Stimulated activated CD8-positive, alpha-beta memory T cell treated with anti-CD3 and anti-CD28 coated beads, Interleukin-12 subunit alpha, Interleukin-12 subunit beta, amount 100 ng/mL, for 24 hours (primary cell): ENCODE results near the gene PTPRR.

ENCODE experiments used
- DNase-seq: peaks from one replicate; pipeline ENCODE4 v3.0.0-alpha.2; 2020; ENCODE audit errors: extremely low read depth

The PTPRR gene

GRCh38 chr12:70645494-70646317 is 274.8 kb downstream of the PTPRR start:
- DNase-seq, result peak; percentile 2

GRCh38 chr12:70644861-70645260 is 275.7 kb downstream of the PTPRR start:
- DNase-seq, result no peak

GRCh38 chr12:70643939-70644338 is 276.6 kb downstream of the PTPRR start:
- no peak for DNase-seq

DNA sequence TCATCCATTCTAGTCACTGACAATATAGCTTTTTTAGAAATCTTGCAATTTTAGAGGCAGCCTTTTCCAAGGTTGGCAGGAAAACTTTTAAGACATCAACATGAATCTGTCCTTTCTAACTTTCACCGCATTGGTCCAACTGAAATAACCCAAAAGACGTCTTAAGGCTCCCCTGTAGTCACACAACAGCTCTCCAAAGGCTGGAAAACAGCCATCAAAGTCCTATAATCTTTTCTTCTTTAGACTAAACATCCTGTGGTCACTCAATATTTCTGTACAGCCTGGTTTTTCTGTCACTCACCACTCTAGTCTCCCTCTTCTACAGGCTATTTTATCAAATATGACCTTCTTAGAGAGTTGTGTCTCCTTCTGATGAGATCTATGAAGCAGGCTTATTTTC is 278.8 kb downstream of the PTPRR start:
- no peak for DNase-seq

DNA sequence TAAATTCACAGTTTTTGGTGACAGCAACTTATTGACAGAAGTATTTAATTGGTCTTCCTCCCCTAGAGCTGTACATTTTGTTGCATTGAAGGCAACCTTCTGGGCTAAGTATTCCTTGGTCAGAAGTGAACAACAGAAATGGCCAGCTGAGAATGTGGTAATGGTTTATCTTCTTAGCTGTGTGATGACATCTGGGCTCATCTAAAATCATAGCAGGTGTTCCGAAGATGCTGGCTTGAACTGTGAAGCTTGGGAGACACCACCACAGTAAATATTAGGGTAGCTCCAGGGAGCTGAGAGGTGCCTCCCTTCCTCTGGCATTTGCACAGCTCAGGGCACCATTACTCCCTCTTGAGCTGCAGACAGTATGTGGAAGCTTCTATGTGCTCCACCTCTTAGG is 279.6 kb downstream of the PTPRR start:
- DNase-seq, result no peak

GRCh38 chr12:70639535-70639934 is 281.0 kb downstream of the PTPRR start:
- no peak for DNase-seq

GRCh38 chr12:70638639-70639360 is 281.7 kb downstream of the PTPRR start:
- DNase-seq, result no peak

DNA sequence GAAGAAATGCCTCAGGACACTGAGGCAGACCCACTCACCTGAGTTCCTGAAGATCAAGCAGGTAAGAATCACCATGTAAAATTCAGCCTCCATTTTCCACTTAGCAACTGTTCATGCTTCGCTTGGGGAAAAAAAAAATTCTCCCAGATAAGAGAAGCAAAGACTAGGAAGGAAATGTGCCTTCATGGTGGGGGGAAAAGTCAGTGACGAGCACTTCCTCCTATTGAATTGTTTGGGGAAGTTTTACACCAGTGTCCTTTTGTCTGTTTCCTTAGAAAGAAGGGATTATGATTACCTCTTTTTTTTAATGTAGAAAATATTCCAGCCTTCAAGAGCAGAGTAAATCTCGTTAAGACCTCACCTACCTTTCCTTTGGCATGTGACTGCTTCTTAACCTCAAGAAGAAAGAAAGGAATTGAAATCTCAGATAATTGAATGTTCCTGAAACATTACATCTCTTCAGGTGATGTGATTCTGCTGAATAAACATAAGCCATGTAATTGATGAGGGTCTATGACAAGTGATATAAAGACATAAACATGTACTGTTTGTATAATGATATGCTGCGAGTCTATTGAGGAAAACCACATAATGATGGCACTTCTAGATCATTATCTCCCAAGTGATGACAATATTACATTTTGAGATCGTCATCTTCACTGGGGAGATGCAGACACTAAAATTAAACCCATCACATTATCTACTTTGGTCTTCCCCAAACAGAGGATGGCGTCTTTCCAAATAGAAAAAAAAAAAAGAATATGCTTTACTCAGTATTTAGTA is 283.0 kb downstream of the PTPRR start, which contains the start of gene PTPRB:
Gene PTPRB (minus strand): TSS at position 127 of the 783 bp plus-strand sequence. CDS start 34 bp downstream, at position 93.
- DNase-seq, result no peak

GRCh38 chr12:70635755-70636154 is 284.8 kb downstream of the PTPRR start:
- DNase-seq, result no peak

- DNase-seq, result no peak
These were observed 291.6 kb downstream of the PTPRR start for GRCh38 chr12:70628701-70629480.

GRCh38 chr12:70627677-70628076 is 292.9 kb downstream of the PTPRR start:
- DNase-seq, result no peak

DNA sequence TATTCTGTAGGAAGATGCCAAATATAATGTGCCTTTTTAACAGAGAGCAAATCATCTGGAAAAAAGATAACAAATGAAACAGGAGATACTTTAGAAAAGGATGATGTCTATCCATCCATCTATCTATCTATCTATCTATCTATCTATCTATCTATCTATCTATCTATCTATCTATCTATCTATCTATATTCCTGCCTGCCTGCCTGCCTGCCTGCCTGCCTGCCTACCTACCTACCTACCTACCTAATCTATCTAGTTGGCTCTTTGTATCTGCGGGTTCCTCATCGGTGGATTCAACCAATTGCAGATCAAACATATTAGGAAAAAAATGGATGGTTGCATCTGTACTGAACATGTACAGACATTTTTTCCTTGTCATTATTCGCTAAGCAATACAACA is 294.4 kb downstream of the PTPRR start:
- DNase-seq, result no peak

GRCh38 chr12:70619471-70620152 is 300.9 kb downstream of the PTPRR start:
- DNase-seq, result no peak

- no peak for DNase-seq
These were observed 302.2 kb downstream of the PTPRR start for GRCh38 chr12:70618371-70618770.

GRCh38 chr12:70617450-70617849 is 303.1 kb downstream of the PTPRR start:
- no peak for DNase-seq

DNA sequence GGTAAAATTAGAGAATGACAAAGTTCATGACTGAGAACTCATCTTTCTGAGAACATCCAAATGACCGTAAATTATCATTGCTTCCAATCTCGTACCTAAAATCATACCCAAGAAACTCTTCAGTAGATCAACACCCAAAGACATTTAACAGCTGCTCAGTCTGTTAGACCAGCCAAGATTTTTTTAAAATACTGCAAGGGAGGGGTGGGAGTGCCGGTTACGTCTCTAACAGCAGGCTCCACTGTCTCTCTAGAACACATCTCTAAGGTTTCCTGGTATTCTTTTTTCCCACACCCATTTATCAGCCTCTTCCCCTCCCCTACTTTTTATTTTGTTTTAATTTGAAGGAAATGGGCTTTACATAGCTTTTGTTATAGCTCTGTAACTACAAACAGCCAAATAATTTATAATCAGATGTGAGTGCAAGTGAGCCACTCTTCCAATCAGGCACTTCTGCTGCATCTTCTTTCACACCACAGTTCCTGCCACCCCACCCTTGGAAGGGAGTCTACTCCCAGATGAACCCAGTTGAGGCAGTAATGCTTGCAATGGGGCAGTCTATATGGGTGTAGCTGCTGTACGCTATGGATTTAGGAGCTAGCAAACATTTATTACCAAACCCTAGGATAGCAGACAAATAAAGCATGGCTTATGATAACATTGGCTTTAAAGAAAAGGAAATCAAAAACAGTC is 305.2 kb downstream of the PTPRR start:
- no peak for DNase-seq

DNA sequence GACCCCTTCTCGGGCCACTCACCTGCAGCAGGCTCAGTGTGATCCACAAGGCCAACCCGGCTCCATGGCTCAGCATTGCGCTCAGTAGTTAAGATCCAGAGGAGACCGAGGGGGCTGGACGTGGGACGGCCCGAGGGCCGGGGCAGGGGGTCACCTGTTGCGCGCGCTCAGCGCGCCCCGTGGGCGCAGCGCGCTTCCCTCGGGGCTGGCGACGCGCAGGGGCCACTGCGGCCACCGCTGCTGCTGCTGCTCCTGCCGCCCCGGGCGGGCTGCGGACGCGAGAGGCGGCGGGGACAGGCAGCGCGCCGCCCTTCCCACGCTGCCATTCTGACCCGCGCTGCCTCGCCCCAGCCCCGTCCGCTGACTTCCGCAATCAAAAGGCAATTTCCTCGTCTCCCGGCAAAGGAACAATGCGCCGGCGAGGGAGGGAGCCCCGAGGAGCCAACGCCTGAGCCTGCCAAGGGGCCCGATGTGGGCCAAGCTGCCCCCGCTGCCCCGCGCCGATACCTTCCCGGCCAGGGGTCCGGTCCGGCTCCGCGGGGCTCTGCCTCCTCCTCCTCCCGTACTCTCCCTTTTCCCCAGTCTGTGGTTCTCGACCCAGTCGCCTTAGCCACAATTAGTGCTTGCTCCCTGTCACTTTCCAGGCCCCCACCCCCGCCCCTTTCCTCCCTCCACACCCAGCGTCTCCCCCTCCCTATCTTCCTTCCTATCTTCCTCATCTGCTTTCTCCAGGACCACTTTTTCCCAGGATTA is 310.6 kb downstream of the PTPRR start:
- DNase-seq, result no peak

DNA sequence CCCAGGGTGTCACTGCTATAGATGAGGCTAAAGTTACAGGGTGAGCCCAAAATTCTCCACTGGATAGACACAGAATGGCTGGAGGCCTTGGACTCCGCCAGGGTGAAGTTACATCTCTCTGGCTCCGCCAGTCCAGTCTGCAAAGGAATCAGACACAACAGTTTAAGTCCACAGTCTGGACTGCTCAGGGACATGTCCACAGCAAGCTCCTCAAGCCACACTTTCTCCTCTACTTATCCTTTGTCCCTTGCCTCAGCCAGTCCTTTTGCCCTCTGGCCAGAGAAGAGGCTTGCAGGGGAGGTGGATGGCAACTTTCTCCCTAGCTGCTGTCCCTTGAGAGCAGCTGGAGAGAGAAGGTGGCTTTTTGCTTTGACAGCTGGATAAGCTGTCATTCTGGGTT is 311.3 kb downstream of the PTPRR start:
- no peak for DNase-seq

DNA sequence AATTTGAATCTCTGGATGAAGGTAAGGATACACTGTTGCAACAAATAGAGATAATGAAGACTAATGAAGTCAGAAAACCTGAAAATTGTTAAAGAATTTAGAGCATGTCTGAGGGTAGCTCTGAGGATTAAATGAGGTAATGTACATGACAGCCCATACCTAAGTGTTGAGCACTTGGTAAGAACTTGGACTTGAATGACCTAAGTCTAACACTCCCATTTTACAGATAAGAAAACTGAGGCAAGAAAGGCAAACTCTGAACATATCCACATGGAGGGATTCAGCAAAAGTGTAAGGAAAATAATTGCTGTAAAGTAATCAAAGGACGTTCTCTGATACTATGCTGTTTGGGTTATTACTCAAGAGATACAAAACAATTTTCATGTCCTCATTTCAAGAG is 312.4 kb downstream of the PTPRR start:
- no peak for DNase-seq

GRCh38 chr12:70607107-70607506 is 313.4 kb downstream of the PTPRR start:
- no peak for DNase-seq
